ENCODE data around the gene SDK1.
"Not testable (repeated sequence)": the region's sequence is repeated elsewhere in the genome, so short reads cannot be mapped to it uniquely, and the experiment has no call there.

The SDK1 gene

GRCh38 chr7:3725155-3726059, 424.4 kb downstream of the SDK1 start:
- no peak for DNase-seq (ENCODE audit: low read depth in 2 of 2)

- no peak for DNase-seq (ENCODE audit: low read depth in 2 of 2)
Measured at GRCh38 chr7:3730276-3730675, 429.2 kb downstream of the SDK1 start.

GRCh38 chr7:3732395-3733005, 431.4 kb downstream of the SDK1 start:
- DNase-seq (ENCODE audit: low read depth in 2 of 2), result no peak

DNA sequence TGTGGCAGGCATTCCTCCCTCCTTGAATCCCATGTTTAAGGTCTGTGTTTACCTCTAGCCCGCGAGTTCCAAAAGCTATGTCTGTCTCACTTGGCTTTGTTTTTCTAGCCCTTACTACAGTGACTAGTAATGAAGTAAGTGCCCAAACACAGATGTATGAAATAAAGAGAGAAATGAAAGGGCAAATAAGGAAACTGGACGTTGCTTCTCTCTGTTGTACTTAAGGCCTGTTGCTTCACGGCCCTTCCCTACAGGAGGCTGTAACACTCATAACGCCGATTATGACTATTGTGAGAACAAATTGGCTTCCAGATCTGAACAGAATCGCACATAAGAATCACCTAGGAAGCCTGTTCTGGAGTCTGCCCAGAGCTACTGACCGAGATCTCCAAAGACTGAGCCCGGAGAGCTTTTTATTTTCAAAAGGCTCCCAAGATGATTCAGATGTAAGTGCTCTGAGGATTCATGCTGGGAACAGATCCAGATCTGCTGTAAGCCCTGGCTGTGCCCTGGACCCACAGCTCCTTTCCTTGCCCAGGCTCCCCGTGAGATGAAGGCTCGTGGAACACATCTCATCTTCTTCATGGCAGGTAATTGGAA, 432.6 kb downstream of the SDK1 start:
- DNase-seq (ENCODE audit: low read depth in 2 of 2), result no peak

DNA sequence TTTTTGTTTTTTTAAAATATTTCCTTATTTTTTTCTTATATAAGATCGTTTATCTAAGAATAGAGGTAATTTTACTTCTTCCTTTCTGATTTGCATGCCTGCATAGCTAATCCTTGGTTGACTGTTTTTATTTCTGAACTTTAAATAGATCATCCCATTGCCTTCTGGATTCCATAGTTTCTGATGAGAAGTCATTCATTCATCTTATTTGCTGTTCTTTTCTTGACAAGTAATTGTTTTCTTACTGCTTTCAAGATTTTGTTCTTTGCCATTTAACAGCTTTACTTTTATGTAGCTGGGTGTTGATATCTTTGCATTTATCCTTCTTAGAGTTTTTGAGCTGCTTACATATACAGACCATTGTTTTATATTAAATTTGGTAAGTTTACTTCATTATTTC, 437.9 kb downstream of the SDK1 start:
- DNase-seq (ENCODE audit: low read depth in 2 of 2), result no peak

DNA sequence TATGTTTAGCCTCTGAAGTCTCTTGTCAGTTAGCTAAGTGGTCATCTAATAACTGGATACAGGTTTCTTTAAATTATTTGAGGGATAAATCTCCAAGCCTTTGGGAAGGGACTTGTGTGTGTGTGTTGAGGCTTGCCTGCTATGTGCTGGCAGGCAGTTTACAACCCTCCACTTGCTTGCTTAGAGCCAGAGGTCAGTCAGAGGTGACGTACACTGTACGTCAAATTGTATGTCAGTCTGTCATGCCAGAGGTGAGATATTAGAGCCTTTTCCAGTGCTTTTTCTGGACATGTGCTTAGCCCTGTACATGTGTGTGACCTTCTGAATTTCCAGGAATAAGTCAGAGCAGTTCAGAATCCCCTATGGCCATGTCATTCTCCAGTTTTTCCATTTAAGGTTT, 438.9 kb downstream of the SDK1 start:
- DNase-seq (ENCODE audit: low read depth in 2 of 2), result no peak

GRCh38 chr7:3747467-3747866, 446.4 kb downstream of the SDK1 start:
- DNase-seq (ENCODE audit: low read depth in 2 of 2), result no peak

GRCh38 chr7:3748389-3748788, 447.3 kb downstream of the SDK1 start:
- DNase-seq (ENCODE audit: low read depth in 2 of 2), result no peak

DNA sequence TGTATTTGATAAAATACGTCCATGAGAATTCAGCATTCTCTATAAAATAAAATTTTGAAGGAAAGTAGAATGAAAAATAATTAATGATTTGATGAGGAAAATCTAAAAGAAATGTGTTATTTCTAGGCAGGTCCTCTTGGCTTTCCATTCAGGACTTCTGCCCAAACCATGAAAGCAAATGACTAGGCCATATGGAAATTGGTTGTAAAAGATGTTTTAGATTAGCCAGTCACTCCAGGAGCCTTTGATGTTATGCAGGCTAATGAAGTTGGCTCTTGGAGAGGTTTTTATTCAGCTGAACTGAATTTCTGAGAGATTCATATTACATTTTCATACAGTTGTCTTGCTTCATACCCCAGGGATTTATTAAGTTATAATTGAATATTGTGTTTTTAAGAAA, 452.8 kb downstream of the SDK1 start:
- no peak for DNase-seq (ENCODE audit: low read depth in 2 of 2)

DNA sequence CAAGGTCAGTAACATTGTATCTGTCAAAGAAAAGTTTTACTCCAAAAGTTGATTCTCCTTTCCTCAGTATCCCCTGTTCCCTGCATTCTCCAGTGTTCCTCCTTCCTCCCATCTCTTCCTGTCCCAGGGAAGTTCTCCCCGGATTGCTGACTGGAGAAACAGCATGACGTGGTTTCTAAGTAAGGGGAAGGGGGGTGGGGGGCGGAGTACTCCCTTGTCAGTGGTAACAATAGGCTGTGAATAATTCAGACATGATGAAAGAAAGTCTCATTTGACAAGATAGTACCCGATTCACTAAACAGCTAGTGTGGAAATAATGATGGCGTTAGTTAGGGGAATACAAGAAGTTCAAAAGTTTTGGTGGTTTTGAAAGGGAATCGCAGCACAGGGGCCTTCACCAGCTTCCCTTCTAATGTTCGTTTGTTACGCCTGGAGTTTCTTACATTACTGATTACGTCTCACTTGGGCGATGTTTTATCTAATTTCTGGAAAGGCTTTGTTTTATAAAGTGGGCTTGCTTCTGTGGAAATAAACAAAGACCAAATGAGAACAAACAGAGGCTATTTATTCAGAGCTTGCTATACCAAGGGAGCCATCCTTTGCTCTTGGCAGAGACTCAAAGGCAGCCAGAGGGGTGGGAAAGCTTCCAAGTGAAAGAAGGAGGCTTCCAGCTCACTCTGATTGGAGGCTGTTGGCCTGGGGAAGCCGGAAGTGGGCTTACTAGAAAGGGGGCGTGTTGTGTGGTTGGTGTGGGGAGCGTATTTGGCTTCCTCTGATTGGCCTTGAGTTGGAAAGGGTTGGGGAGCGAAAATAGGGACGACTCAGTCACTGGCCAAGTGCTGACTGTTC, 453.7 kb downstream of the SDK1 start:
- DNase-seq (ENCODE audit: low read depth in 2 of 2), result no peak

GRCh38 chr7:3755778-3756453, 454.9 kb downstream of the SDK1 start:
- DNase-seq (ENCODE audit: low read depth in 2 of 2), result not testable (repeated sequence)

DNA sequence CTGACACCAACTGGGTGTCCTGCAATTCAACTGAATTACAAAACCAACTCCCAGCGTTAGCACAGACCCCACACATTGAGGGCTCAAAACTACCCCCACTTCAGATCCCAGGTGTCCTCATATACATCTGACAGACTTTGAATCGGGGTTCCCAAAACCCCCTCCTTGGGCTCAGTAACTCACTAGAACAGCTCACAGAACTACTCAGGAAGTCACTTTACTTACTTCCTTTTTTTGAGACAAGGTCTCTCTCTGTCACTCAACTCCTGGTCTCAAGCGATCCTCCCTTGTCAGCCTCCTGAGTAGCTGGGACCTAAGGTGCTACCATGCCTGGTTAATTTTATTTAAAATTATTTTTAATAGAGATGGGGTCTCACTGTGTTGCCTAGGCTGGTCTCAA, 456.0 kb downstream of the SDK1 start:
- no peak for DNase-seq (ENCODE audit: low read depth in 2 of 2)

- DNase-seq (ENCODE audit: low read depth in 2 of 2), result no peak
Measured at GRCh38 chr7:3760651-3761050, 459.6 kb downstream of the SDK1 start.

DNA sequence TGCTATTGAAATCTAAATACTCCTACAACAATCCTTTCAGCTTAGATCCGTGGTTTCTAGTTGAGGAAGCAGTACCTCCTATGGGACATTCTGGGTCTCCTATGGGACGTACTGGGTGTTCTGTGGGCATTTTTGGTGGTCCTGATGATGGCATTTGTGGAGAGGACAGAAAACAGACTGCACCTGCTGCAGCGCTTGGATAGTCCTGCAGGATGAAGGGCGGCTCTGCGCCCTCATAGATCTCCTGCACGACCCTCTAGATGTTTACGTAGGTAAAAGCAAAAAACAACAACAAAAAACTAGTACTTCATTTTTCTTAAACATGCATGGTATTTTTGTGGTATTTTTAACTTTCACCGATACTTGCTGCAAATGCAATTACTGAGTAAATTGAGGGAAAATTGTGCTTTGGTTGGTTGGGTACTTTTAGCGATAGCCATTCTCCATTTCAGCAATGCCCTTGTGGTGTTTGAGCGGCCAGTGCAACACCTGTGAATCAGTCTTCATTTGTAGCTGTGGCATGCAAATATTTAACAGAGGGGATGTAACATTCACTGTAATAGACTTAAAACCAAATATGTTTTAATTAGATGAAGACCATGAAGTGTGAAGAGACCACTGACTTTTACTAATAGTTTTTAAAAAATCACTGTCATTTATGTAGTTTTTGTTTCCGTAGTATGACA, 461.2 kb downstream of the SDK1 start:
- DNase-seq (ENCODE audit: low read depth in 2 of 2), result no peak

GRCh38 chr7:3767917-3768777, 467.1 kb downstream of the SDK1 start:
- DNase-seq (ENCODE audit: low read depth in 2 of 2), result no peak

GRCh38 chr7:3771906-3772305, 470.9 kb downstream of the SDK1 start:
- no peak for DNase-seq (ENCODE audit: low read depth in 2 of 2)

GRCh38 chr7:3778345-3778744, 477.3 kb downstream of the SDK1 start:
- DNase-seq (ENCODE audit: low read depth in 2 of 2), result no peak

DNA sequence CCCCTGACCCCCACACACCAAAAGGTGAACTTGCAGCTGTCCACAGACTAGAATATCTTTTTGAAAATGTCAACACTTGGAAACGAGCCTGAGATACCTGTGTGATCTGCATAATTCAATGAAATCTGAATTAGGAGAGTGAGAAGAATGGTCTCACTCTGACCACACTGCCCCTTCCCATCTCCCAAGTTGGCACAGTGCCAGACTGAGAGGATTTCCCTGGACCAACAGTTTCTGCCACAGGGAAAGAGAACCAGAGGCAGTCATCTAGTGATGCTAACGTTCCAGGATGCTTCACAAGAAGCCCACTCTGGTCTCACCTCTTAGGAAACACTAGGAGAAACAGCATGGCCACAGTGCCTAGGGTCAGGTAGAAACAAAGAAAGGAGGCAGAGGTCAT, 479.0 kb downstream of the SDK1 start:
- no peak for DNase-seq (ENCODE audit: low read depth in 2 of 2)

- DNase-seq (ENCODE audit: low read depth in 2 of 2), result no peak
Measured at GRCh38 chr7:3780525-3780924, 479.5 kb downstream of the SDK1 start.

DNA sequence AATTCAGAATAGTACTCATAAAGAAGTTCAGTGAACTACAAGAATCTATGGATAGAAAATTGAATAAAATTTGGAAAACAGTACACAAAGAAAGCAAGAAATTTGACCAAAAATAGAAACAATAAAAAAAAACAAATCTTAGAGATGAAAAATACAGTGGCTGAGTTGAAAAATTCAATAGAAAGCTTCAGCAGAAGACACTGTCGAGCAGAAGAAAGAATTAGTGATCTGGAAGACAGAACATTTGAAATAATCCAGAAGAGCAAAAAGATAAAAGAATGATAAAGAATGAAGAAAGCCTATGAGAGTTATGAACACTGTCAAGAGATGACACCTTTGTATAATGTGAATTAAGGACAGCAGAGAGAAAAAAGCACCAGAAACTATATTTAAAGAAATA, 480.6 kb downstream of the SDK1 start:
- DNase-seq (ENCODE audit: low read depth in 2 of 2), result no peak
